RWPE2 (cell line): ENCODE measurements around the gene NEUROD4.

Source experiments
- ATAC-seq: fragments of 200-7000 bp; cut with Tn5 transposase; 3 replicates; pipeline ENCODE4 v1.9.1; 2021; ENCODE audit warnings: low read depth
- DNase-seq: peaks from one replicate; pipeline ENCODE4 v3.0.0-alpha.2; 2020; ENCODE audit warnings: low spot score
- H3K27ac ChIP-seq: fragments of 450-650 bp; 2 replicates; pipeline ENCODE4 v1.5.1; 2017; ENCODE audit warnings: mild to moderate bottlenecking; ENCODE audit not compliant: poor library complexity, severe bottlenecking
- H3K27me3 ChIP-seq: fragments of 250-450 bp; sonication (Bioruptor Pico); 2 replicates; pipeline ENCODE4 v1.5.1; 2021; ENCODE audit warnings: mild to moderate bottlenecking, moderate library complexity; ENCODE audit not compliant: insufficient read depth, poor library complexity, severe bottlenecking
- H3K36me3 ChIP-seq: fragments of 250-450 bp; sonication (Bioruptor Pico); 2 replicates; pipeline ENCODE4 v1.5.1; 2020; ENCODE audit warnings: low read depth, mild to moderate bottlenecking, moderate library complexity
- H3K4me1 ChIP-seq: fragments of 250-450 bp; sonication (Bioruptor Pico); 2 replicates; pipeline ENCODE4 v1.5.1; 2021; ENCODE audit warnings: mild to moderate bottlenecking, moderate library complexity; ENCODE audit not compliant: insufficient read depth, poor library complexity, severe bottlenecking
- H3K4me3 ChIP-seq: fragments of 250-450 bp; sonication (Bioruptor Pico); 2 replicates; pipeline ENCODE4 v1.5.1; 2021; ENCODE audit warnings: mild to moderate bottlenecking, moderate library complexity; ENCODE audit not compliant: severe bottlenecking
- H3K9me3 ChIP-seq: fragments of 250-450 bp; sonication (Bioruptor Pico); 2 replicates; pipeline ENCODE4 v1.5.1; 2021; ENCODE audit warnings: mild to moderate bottlenecking, moderate library complexity; ENCODE audit not compliant: severe bottlenecking
- CTCF ChIP-seq: fragments of 450-650 bp; IDR thresholded peaks from one replicate; pipeline ENCODE4 v1.5.1; 2017; ENCODE audit warnings: mild to moderate bottlenecking, moderate library complexity; ENCODE audit not compliant: poor library complexity, severe bottlenecking

NEUROD4 gene

DNA sequence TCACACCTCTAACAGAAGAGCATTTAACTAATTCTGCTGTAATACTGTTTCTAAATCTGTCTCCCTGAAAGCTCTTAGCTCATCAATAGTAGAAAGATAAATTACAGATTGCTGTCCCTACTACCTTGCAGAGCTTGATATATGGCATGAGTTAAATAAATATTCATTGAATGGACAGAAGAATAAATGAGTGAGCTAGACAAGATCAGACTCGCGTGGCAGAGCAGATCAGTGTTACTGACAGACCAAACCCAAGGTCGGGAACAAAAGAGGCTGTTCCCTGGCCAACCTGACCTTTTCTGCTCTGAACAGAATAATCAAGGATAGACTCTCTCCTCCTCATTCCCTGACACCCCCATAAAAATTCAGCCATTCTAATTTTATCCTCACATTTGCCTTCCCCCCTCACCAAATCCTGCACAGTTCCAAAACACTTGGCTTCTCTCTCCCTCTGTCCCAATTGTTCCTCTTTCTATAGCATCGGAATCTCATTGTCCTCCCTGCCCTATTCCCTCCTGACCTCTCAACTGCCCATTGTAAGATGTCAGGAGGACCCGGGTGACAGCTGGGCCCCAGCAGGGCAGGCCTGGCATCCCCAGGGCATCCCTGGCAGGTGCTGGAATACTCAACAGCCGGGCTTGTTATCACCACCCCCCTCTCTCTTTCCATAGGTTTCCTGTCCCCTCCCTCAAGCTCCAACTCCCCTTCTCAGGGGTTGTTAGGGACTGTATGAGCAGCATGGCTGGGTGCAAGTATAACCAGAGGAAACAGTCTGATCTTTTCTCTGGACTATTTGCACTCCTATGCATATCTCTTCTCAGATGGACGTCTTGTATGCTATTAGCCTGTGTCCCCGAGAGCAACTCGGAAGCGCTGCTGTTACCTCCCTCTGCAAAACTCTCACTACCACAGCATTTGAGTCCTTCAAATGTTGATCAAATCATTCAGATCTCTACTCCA, 19.9 kb downstream of the NEUROD4 start:
- no peak overlapping the region for H3K27ac ChIP-seq
- no peak for DNase-seq
- no peak overlapping the region for H3K4me3 ChIP-seq
- H3K36me3 ChIP-seq = no peaks in the 10 kb centered on the region
- no peak for ATAC-seq
- no peak for TF ChIP-seq CTCF
- no peaks in the 10 kb centered on the region for H3K4me1 ChIP-seq
- H3K9me3 ChIP-seq = no peaks in the 10 kb centered on the region
- peaks cover 24% of the 10 kb centered on the region for H3K27me3 ChIP-seq

- H3K4me3 ChIP-seq = no peak overlapping the region
- H3K27me3 ChIP-seq = peaks cover 24% of the 10 kb centered on the region
- H3K36me3 ChIP-seq = no peaks in the 10 kb centered on the region
- no peaks in the 10 kb centered on the region for H3K4me1 ChIP-seq
- H3K9me3 ChIP-seq = no peaks in the 10 kb centered on the region
- DNase-seq = no peak
- no peak for TF ChIP-seq CTCF
- H3K27ac ChIP-seq = no peak overlapping the region
- no peak for ATAC-seq
Measured at GRCh38 chr12:55041345-55042055, 21.7 kb downstream of the NEUROD4 start.

- Histone ChIP-seq H3K4me1 (no peaks in the 10 kb centered on the region), H3K4me3 (no peak overlapping the region), H3K36me3 (no peaks in the 10 kb centered on the region), H3K27ac (no peak overlapping the region), H3K9me3 (no peaks in the 10 kb centered on the region), H3K27me3 (peaks cover 19% of the 10 kb centered on the region)
- DNase-seq (no peak), ATAC-seq (no peak)
- no peak for TF ChIP-seq CTCF
Measured at GRCh38 chr12:55043542-55043941, 23.8 kb downstream of the NEUROD4 start.

DNA sequence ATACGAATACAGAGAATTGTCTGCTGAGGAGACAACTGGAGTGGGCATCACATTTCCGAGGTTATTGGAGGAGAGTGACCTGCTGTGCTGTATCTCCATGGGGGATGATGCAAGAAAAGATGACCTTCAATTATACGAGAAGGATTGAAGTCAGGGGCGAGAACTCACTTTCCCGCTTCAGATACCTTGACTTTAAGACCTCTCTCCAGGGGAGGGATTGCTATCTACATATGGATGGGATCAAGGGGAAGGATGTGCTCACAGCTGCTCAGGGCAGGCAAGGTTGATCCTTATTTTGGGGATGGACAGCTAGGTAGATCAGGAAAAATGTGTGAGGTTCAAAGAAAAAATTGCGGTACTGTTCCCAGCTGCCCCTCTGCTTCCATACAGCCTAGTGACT, 24.4 kb downstream of the NEUROD4 start:
- no peak overlapping the region for H3K4me3 ChIP-seq
- peaks cover 18% of the 10 kb centered on the region for H3K27me3 ChIP-seq
- no peaks in the 10 kb centered on the region for H3K9me3 ChIP-seq
- no peak overlapping the region for H3K27ac ChIP-seq
- DNase-seq = no peak
- no peak for ATAC-seq
- no peaks in the 10 kb centered on the region for H3K4me1 ChIP-seq
- no peaks in the 10 kb centered on the region for H3K36me3 ChIP-seq
- TF ChIP-seq CTCF = no peak

GRCh38 chr12:55049676-55050075, 29.9 kb downstream of the NEUROD4 start:
- no peak for TF ChIP-seq CTCF
- Histone ChIP-seq H3K4me1 (no peaks in the 10 kb centered on the region), H3K27me3 (peaks cover 8% of the 10 kb centered on the region), H3K36me3 (no peaks in the 10 kb centered on the region), H3K9me3 (no peaks in the 10 kb centered on the region), H3K4me3 (no peak overlapping the region), H3K27ac (no peak overlapping the region)
- ATAC-seq (no peak), DNase-seq (no peak)
